Astrocyte (in vitro differentiated cells and primary cell): ENCODE data around the gene HLA-A. TPM values are rescaled to one million over a fixed set of nuclear protein-coding genes. Genes with fewer than 3 reads are reported as not detected.

Experiments used
- DNase-seq: peaks from one replicate; pipeline ENCODE4 v3.0.0-alpha.2; 2010; ENCODE audit warnings: low read depth
- FAIRE-seq: peaks from 2 replicates; lab custom pipeline; 2011; peaks lifted over from hg19 to GRCh38; lab: Jason Lieb, UNC
- H2AFZ ChIP-seq: 2 replicates; pipeline ENCODE4 v1.6.0; 2012; ENCODE audit warnings: low read depth, low read length, inconsistent platforms
- H3K27ac ChIP-seq: 2 replicates; pipeline ENCODE4 v1.5.1; 2011; ENCODE audit warnings: low read depth, low read length, inconsistent platforms
- H3K27me3 ChIP-seq: 2 replicates; pipeline ENCODE4 v1.6.0; 2011; ENCODE audit warnings: low read length, inconsistent platforms; ENCODE audit not compliant: insufficient read depth
- H3K36me3 ChIP-seq: 2 replicates; pipeline ENCODE4 v1.5.1; 2011; ENCODE audit warnings: low read length, inconsistent platforms; ENCODE audit not compliant: insufficient read depth
- H3K4me1 ChIP-seq: 2 replicates; pipeline ENCODE4 v1.5.1; 2011; ENCODE audit warnings: low read length, inconsistent platforms; ENCODE audit not compliant: insufficient read depth
- H3K4me2 ChIP-seq: 2 replicates; pipeline ENCODE4 v1.6.0; 2012; ENCODE audit warnings: low read length, inconsistent platforms
- H3K4me3 ChIP-seq: 2 replicates; pipeline ENCODE4 v1.5.1; 2011; ENCODE audit warnings: low read depth, mild to moderate bottlenecking, low read length, inconsistent platforms; ENCODE audit not compliant: insufficient read depth
- H3K79me2 ChIP-seq: 2 replicates; pipeline ENCODE4 v1.6.0; 2012; ENCODE audit warnings: mild to moderate bottlenecking, low read length, inconsistent platforms; ENCODE audit not compliant: insufficient read depth
- H3K9ac ChIP-seq: 2 replicates; pipeline ENCODE4 v1.6.0; 2012; ENCODE audit warnings: mild to moderate bottlenecking, low read length, inconsistent platforms
- H3K9me3 ChIP-seq: 2 replicates; pipeline ENCODE4 v1.5.1; 2012; ENCODE audit warnings: low read depth, mild to moderate bottlenecking, low read length, inconsistent platforms; ENCODE audit not compliant: insufficient read depth
- H4K20me1 ChIP-seq: 2 replicates; pipeline ENCODE4 v1.6.0; 2012; ENCODE audit warnings: low read length, inconsistent platforms; ENCODE audit not compliant: insufficient read depth
- H3K27ac Mint-ChIP-seq: one replicate; pipeline ENCODE4 v1.8.0; 2021; ENCODE audit warnings: mild to moderate bottlenecking, mixed read lengths; ENCODE audit not compliant: unreplicated experiment
- H3K27me3 Mint-ChIP-seq: one replicate; pipeline ENCODE4 v1.8.0; 2021; ENCODE audit warnings: low read depth, mixed read lengths; ENCODE audit not compliant: unreplicated experiment
- H3K36me3 Mint-ChIP-seq: one replicate; pipeline ENCODE4 v1.8.0; 2021; ENCODE audit warnings: low read depth, mixed read lengths; ENCODE audit not compliant: unreplicated experiment
- H3K4me1 Mint-ChIP-seq: one replicate; pipeline ENCODE4 v1.8.0; 2021; ENCODE audit warnings: low read depth, mixed read lengths; ENCODE audit not compliant: unreplicated experiment
- H3K4me3 Mint-ChIP-seq: one replicate; pipeline ENCODE4 v1.8.0; 2021; ENCODE audit warnings: mild to moderate bottlenecking, moderate library complexity, mixed read lengths; ENCODE audit not compliant: unreplicated experiment
- H3K9me3 Mint-ChIP-seq: one replicate; pipeline ENCODE4 v1.8.0; 2021; ENCODE audit warnings: mild to moderate bottlenecking, mixed read lengths; ENCODE audit not compliant: unreplicated experiment
- CTCF ChIP-seq: IDR thresholded peaks from 2 replicates; pipeline ENCODE4 v1.5.1; 2011; ENCODE audit warnings: low read depth, mild to moderate bottlenecking, inconsistent platforms, low read length, moderate library complexity; ENCODE audit not compliant: insufficient read depth
- EZH2 ChIP-seq: IDR thresholded peaks from 2 replicates; pipeline ENCODE4 v1.6.1; 2012; ENCODE audit warnings: mild to moderate bottlenecking, low read length, inconsistent platforms; ENCODE audit not compliant: insufficient read depth
- total RNA-seq: library from RNA; stranded (reverse); gene quantifications from 2 replicates; pipeline ENCODE4 v1.2.1, GENCODE V29; 2021

Gene HLA-A
- total RNA-seq, 1 donor from 2014 or later: 327 TPM

- TF ChIP-seq EZH2 (no peak), CTCF (no peak)
- Mint-ChIP-seq H3K27me3 (peaks cover 15% of the 10 kb centered on the region), H3K4me1 (no peaks in the 10 kb centered on the region), H3K36me3 (no peaks in the 10 kb centered on the region), H3K4me3 (no peak overlapping the region), H3K9me3 (peaks cover 14% of the 10 kb centered on the region), H3K27ac (no peak overlapping the region)
- no peaks in the 10 kb centered on the region for H3K4me1 ChIP-seq
- H3K9ac ChIP-seq: no peak overlapping the region
- no peaks in the 10 kb centered on the region for H4K20me1 ChIP-seq
- no peaks in the 10 kb centered on the region for H3K79me2 ChIP-seq
- H3K27ac ChIP-seq: no peak overlapping the region
- H2AFZ ChIP-seq: no peak overlapping the region
- no peak overlapping the region for H3K4me2 ChIP-seq
- FAIRE-seq: no peak
- H3K4me3 ChIP-seq: no peak overlapping the region
- H3K36me3 ChIP-seq: no peaks in the 10 kb centered on the region
- H3K27me3 ChIP-seq: no peaks in the 10 kb centered on the region
- no peak for DNase-seq
- H3K9me3 ChIP-seq: no peaks in the 10 kb centered on the region
Observed at GRCh38 chr6:29958046-29958445, 15.7 kb downstream of the HLA-A start.

GRCh38 chr6:29958921-29959320 is 16.6 kb downstream of the HLA-A start:
- Mint-ChIP-seq H3K4me1 (no peaks in the 10 kb centered on the region), H3K27me3 (peaks cover 15% of the 10 kb centered on the region), H3K9me3 (peaks cover 14% of the 10 kb centered on the region), H3K36me3 (no peaks in the 10 kb centered on the region), H3K27ac (no peak overlapping the region), H3K4me3 (no peak overlapping the region)
- no peaks in the 10 kb centered on the region for H3K4me1 ChIP-seq
- H3K27me3 ChIP-seq: no peaks in the 10 kb centered on the region
- H3K36me3 ChIP-seq: no peaks in the 10 kb centered on the region
- no peak overlapping the region for H3K27ac ChIP-seq
- no peak for FAIRE-seq
- no peak overlapping the region for H2AFZ ChIP-seq
- no peak for TF ChIP-seq EZH2
- TF ChIP-seq CTCF: no peak
- H3K9ac ChIP-seq: no peak overlapping the region
- no peaks in the 10 kb centered on the region for H3K9me3 ChIP-seq
- H4K20me1 ChIP-seq: no peaks in the 10 kb centered on the region
- no peak overlapping the region for H3K4me3 ChIP-seq
- H3K4me2 ChIP-seq: no peak overlapping the region
- DNase-seq: no peak
- no peaks in the 10 kb centered on the region for H3K79me2 ChIP-seq

- Mint-ChIP-seq H3K27me3 (peaks cover 15% of the 10 kb centered on the region), H3K36me3 (no peaks in the 10 kb centered on the region), H3K9me3 (peaks cover 14% of the 10 kb centered on the region), H3K27ac (no peak overlapping the region), H3K4me1 (peaks cover 4% of the 10 kb centered on the region), H3K4me3 (no peak overlapping the region)
- H3K4me1 ChIP-seq: peaks cover 3% of the 10 kb centered on the region
- H3K4me3 ChIP-seq: no peak overlapping the region
- FAIRE-seq (no peak), DNase-seq (no peak)
- no peaks in the 10 kb centered on the region for H3K79me2 ChIP-seq
- H3K9ac ChIP-seq: no peak overlapping the region
- TF ChIP-seq CTCF (no peak), EZH2 (no peak)
- H3K36me3 ChIP-seq: no peaks in the 10 kb centered on the region
- H3K27me3 ChIP-seq: no peaks in the 10 kb centered on the region
- H4K20me1 ChIP-seq: no peaks in the 10 kb centered on the region
- no peak overlapping the region for H2AFZ ChIP-seq
- no peak overlapping the region for H3K4me2 ChIP-seq
- H3K27ac ChIP-seq: no peak overlapping the region
- H3K9me3 ChIP-seq: no peaks in the 10 kb centered on the region
Observed at GRCh38 chr6:29959467-29959866, 17.1 kb downstream of the HLA-A start.
